ENCODE measurements around the gene CC2D1A.

CC2D1A gene

GRCh38 chr19:13932149-13932637 lies 26.2 kb downstream of the CC2D1A start:
- in situ Hi-C loops (cut with MboI; ENCODE audit: low sequenced_read_pairs), result no loop called here

GRCh38 chr19:13932911-13933393 lies 27.0 kb downstream of the CC2D1A start:
- in situ Hi-C loops (cut with MboI; ENCODE audit: low sequenced_read_pairs), result no loop called here

- in situ Hi-C loops (cut with MboI; ENCODE audit: low sequenced_read_pairs), result no loop called here
Measured at GRCh38 chr19:13934785-13935109, 28.7 kb downstream of the CC2D1A start.

GRCh38 chr19:13935765-13936510 lies 29.9 kb downstream of the CC2D1A start:
- in situ Hi-C loops (cut with MboI; ENCODE audit: low sequenced_read_pairs), result no loop called here

- in situ Hi-C loops (cut with MboI; ENCODE audit: low sequenced_read_pairs), result no loop called here
Measured at GRCh38 chr19:13937479-13938300, 31.7 kb downstream of the CC2D1A start.

DNA sequence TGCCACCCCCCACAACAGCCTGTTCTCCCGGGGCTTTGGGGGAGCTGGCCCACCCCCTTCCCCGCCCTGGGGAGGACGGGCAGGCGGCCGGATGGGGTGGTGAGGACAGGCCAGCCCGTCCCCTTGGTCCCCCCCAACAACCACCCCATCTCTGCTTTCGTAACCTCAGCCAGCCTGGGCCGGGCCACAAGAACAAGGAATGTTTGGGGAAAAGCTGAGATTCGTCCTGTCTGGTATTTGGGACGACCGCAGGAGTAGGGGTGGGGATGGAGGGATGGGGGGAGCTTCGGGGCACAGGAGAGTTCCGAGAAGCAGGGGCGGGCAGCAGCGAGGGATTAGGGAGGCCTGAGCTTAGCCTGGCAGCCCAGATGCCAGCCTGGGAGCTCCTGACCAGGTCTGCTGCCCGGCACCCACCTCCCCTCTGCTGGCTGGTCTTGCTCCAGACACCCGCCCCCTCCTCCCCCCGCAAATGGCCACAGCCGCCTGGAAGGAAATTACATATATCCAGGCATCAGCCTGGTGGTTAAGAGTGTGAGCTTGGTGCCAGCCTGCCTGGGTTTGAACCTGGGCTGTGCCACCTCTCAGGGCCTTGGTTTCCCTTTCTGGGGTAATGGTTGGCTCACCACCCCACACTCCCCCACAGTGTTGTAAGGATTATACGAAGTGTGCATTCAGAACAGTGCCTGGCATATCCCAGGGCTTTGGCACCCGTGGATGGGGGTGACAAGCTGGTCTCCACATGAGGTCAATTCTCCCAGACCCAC lies 32.5 kb downstream of the CC2D1A start, which contains the start of gene PODNL1:
Gene PODNL1, minus strand, starts transcription at position 117 of the 764 bp plus-strand sequence. CDS start 236 bp downstream, outside the sequence.
- in situ Hi-C loops (cut with MboI; ENCODE audit: low sequenced_read_pairs), result no loop called here

- in situ Hi-C loops (cut with MboI; ENCODE audit: low sequenced_read_pairs), result no loop called here
Measured at GRCh38 chr19:13942023-13942684, 36.2 kb downstream of the CC2D1A start.

DNA sequence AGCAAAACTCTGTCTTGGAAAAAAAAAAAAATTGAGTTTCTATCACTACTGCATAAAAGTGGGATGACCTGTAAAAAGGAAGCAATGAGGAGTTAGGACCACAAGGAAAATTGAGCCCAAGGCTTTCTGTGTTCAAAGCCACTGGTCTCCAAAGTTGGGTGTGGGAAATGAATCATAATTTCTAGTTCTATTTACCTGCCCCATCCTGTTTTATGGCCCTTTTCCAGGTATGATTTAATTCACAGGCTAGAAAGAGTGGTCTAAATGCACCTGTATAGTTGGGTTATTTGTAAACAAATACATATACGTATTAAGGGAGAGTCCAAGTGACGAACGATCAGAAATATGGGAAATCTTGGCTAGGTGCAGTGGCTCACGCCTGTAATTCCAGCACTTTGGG lies 40.4 kb downstream of the CC2D1A start:
- in situ Hi-C loops (cut with MboI; ENCODE audit: low sequenced_read_pairs), result no loop called here

GRCh38 chr19:13951043-13951442 lies 45.0 kb downstream of the CC2D1A start:
- in situ Hi-C loops (cut with MboI; ENCODE audit: low sequenced_read_pairs), result no loop called here

GRCh38 chr19:13951799-13952153 lies 45.8 kb downstream of the CC2D1A start:
- in situ Hi-C loops (cut with MboI; ENCODE audit: low sequenced_read_pairs), result no loop called here

DNA sequence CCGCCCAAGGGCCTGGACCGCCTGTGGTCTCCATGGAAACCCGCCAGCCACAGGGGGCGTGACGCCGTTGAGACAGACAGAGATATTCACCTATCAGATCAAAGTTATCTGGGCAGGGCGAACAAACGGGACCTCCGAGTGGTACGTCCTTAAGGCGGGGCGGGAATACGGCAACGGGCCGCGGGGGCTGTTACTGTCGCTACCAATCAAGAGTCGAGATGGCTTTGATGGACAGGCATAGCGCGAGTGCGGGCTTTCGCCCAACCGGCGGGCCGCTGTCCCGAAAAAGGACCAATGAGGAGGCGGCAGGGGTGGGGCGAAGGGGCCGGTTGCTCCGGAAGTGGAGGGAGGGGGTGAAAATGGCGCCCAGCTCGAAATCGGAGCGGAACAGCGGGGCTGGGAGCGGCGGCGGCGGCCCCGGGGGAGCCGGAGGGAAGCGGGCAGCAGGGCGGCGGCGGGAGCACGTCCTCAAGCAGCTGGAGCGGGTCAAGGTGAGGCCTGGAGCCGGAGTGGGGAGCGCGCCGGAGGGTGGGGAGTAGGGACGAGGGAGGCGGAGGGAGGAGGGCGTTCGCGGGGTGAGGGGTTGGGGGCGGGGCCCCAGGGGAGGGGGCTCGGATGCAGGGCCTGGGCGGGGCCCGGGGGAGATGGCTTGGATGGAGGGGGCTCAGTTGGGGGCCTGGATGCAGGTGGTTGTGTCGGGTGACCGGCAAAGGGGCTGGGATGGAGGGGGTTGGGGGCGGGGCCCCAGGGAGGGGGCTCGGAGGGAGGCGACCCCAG lies 46.3 kb downstream of the CC2D1A start, which contains the start of gene DCAF15:
Gene DCAF15, plus strand, starts transcription at position 356 of the 777 bp plus-strand sequence. Its CDS starts 4 bp downstream, at position 360.
- in situ Hi-C loops (cut with MboI; ENCODE audit: low sequenced_read_pairs), result no loop called here

DNA sequence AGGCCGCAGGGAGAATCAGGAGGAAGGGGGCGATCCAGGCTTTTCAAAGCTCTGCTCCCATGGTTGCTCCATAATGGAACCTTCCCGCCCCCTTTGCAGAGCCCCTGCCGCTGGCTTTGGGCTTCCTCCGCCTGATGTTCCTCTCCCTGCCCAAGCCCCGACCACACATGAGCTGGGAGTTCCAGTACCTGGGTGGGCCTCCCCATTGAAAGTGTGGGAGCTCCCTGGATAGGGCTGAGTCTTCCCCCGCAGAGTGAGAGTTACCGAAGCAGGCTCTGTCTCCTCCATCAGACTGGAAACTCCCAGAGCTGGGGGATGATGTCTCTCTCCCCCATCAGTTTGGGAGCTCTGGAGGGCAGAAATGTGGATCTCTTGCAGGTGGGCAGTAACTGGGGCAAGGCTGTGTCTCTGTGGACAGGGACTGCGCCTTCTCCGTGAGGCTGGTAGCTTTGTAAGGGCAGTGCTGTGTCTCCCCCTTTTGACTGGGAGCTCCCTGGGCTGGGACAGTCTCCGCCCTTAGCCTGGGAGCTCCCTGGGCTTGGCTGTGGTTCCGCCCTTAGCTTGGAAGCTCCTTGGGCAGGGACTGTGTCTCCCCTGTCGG lies 47.0 kb downstream of the CC2D1A start:
- in situ Hi-C loops (cut with MboI; ENCODE audit: low sequenced_read_pairs), result no loop called here

- in situ Hi-C loops (cut with MboI; ENCODE audit: low sequenced_read_pairs), result no loop called here
Measured at GRCh38 chr19:13954185-13954584, 48.2 kb downstream of the CC2D1A start.

DNA sequence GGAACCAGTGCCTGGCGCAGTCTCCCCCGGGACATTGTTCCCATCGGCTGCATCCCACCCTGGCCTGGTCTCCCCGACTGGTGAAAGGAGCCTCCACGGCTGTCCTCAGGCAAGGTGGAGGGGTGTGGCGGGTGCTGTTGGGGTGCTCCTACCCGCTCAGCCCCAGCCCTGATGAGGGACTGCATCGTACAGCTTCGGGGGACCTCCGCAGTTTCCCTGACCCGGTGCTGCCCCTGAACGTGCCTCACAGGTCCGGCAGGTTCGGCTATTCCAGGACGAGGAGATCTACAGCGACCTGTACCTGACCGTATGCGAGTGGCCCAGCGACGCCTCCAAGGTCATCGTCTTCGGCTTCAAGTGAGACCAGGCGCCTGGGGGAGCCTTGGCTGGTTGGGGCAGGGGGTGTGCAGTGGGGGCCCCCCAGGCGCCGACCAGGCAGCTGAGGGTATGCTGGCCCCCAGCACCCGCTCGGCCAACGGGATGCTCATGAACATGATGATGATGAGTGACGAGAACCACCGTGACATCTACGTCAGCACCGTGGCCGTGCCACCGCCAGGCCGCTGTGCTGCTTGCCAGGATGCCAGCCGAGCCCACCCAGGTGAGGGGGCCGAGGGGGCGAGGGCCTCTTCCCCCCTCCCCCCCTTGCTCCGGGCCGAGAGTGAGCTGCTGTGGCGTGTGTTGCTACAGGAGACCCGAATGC lies 49.8 kb downstream of the CC2D1A start:
- in situ Hi-C loops (cut with MboI; ENCODE audit: low sequenced_read_pairs), result no loop called here

- in situ Hi-C loops (cut with MboI; ENCODE audit: low sequenced_read_pairs), result no loop called here
Measured at GRCh38 chr19:13956365-13956744, 50.4 kb downstream of the CC2D1A start.

- in situ Hi-C loops (cut with MboI; ENCODE audit: low sequenced_read_pairs), result no loop called here
Measured at GRCh38 chr19:13957051-13957450, 51.0 kb downstream of the CC2D1A start.

- in situ Hi-C loops (cut with MboI; ENCODE audit: low sequenced_read_pairs), result no loop called here
Measured at GRCh38 chr19:13958043-13958442, 52.0 kb downstream of the CC2D1A start.

DNA sequence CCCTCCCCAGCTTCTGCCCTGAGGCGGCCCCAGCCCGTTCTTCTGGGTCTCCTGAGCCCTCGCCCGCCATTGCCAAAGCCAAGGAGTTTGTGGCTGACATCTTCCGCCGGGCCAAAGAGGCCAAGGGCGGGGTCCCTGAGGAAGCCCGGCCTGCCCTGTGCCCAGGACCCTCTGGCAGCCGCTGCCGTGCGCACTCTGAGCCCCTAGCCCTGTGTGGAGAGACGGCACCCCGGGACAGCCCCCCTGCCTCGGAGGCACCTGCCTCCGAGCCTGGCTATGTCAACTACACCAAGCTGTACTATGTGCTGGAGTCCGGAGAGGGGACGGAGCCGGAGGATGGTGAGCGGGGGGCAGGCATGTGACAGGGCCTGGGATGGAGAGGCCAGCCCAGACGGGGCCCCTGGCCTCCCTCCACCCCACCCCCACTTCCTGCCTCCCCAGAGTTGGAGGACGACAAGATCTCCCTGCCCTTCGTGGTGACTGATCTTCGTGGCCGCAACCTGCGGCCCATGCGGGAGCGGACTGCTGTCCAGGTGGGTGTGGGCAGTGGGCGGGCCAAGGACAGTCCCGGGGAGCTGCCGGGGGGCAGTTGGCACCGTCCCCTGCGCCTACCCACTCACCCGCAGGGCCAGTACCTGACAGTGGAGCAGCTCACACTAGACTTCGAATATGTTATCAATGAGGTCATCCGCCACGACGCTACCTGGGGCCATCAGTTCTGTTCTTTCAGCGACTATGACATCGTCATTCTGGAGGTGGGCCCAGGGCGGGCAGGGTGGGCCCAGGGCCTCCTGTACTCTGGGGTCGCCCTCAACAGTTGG lies 53.4 kb downstream of the CC2D1A start:
- in situ Hi-C loops (cut with MboI; ENCODE audit: low sequenced_read_pairs), result no loop called here

Measured in HL-60/S4 treated with phorbol 12-myristate 13-acetate at 8.2 ng/mL for 4 days and 3 days (cell line).